ENCODE data around the gene SYT13. TPM values are rescaled to one million over a fixed set of nuclear protein-coding genes. Genes with fewer than 3 reads are reported as not detected.

SYT13 gene
- total and polyA plus RNA-seq, 8 donors, result 2.5 to 30.9 (median 6.6) TPM

DNA sequence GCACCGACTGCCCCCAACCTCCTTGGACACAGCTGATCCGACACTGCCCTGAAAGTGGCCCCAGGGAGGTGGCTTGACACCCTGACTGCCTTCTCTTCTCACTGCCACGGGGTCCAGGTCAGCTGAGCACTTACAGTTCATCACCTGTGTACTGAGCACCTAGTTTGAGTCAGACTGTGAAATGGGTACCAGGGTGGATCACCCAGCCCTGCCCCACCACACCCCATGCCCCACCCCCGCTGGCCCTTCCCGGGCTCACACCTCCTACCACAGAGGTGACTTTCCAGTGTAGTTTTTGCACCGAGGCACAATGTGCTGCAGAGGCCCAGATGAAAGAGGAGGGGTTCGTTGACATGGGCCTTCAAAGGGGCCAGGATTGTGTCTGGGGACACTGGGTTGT lies 80.2 kb downstream of the SYT13 start:
- TF ChIP-seq, protein P1, sequence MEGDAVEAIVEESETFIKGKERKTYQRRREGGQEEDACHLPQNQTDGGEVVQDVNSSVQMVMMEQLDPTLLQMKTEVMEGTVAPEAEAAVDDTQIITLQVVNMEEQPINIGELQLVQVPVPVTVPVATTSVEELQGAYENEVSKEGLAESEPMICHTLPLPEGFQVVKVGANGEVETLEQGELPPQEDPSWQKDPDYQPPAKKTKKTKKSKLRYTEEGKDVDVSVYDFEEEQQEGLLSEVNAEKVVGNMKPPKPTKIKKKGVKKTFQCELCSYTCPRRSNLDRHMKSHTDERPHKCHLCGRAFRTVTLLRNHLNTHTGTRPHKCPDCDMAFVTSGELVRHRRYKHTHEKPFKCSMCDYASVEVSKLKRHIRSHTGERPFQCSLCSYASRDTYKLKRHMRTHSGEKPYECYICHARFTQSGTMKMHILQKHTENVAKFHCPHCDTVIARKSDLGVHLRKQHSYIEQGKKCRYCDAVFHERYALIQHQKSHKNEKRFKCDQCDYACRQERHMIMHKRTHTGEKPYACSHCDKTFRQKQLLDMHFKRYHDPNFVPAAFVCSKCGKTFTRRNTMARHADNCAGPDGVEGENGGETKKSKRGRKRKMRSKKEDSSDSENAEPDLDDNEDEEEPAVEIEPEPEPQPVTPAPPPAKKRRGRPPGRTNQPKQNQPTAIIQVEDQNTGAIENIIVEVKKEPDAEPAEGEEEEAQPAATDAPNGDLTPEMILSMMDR (IDR thresholded peaks at IDR 0.05), result no peak
- ATAC-seq (no peak), DNase-seq (no peak), FAIRE-seq (no peak)
- H3K4me3 ChIP-seq, result no peak overlapping the region
- no peaks in the 10 kb centered on the region for H3K27me3 ChIP-seq
- no peaks in the 10 kb centered on the region for H3K9me3 ChIP-seq
- intact Hi-C loops (cut with DNase I), result no loop called here
- H3K4me1 ChIP-seq, result no peaks in the 10 kb centered on the region
- H3K36me3 ChIP-seq, result no peaks in the 10 kb centered on the region
- no peak overlapping the region for H3K27ac ChIP-seq
- 77 to 80% methylated on average over 7 of the region's 7 CpGs for WGBS, 2 donors

DNA sequence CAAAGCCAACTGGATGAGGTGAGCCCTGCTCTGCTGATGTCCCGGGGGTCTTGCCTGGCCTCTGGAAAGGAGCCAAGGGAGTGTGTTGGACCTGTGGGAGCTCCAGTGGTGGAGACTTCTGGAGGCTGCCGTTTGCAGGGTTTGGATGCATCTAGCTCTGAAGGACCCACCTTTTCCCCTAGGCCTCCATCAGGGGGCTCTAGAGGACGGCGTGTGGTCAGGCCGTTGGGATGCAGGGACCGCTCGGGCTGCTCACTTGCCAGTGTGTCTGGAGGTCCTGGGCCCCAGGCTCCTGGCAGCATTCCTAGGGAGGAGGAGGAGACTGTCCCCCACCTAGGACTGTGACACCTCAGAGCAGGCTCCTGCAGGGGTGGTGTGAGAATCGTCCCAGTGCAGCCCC lies 81.4 kb downstream of the SYT13 start:
- WGBS, 2 donors, result 73 to 76% methylated on average over 8 of the region's 8 CpGs
- Histone ChIP-seq H3K36me3 (no peaks in the 10 kb centered on the region), H3K4me3 (no peak overlapping the region), H3K4me1 (no peaks in the 10 kb centered on the region), H3K9me3 (no peaks in the 10 kb centered on the region), H3K27me3 (no peaks in the 10 kb centered on the region), H3K27ac (no peak overlapping the region)
- TF ChIP-seq, protein P1 (IDR thresholded peaks at IDR 0.05), result no peak
- intact Hi-C loops (cut with DNase I), result no loop called here
- FAIRE-seq, result no peak
- no peak for DNase-seq
- no peak for ATAC-seq

DNA sequence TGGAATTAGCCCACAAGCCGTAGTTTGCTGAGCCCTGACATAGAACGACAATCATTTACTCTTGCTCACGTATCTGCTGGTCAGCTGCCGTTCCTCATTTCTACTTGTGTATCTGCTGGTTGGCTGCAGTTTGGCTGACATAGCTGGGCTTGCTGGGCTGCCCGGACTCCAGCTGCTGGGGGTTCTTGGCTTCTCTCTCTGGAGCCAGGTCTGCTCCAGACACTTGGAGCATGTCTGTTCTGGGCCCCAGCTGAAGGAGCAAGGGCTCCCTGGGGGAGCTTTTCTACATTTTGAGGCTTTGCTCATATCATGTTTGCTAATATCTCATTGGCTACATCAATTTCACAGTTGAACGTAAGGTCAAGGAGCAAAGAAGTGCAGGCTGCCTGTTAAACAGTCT lies 92.4 kb downstream of the SYT13 start:
- Histone ChIP-seq H3K36me3 (no peaks in the 10 kb centered on the region), H3K27ac (no peak overlapping the region)

More for the DNA sequence above, 92.4 kb downstream of the SYT13 start:
- TF ChIP-seq, protein P1 (IDR thresholded peaks at IDR 0.05), result no peak
- Histone ChIP-seq H3K4me1 (no peaks in the 10 kb centered on the region), H3K27me3 (no peaks in the 10 kb centered on the region), H3K9me3 (no peaks in the 10 kb centered on the region), H3K4me3 (no peak overlapping the region)
- FAIRE-seq (no peak), DNase-seq (no peak), ATAC-seq (peak in 1 of 4 donors; percentile 41)
- intact Hi-C loops (cut with DNase I), result no loop called here
- WGBS, 2 donors, result 87 to 91% methylated on average over 6 of the region's 6 CpGs

Other genes with a start within 250 kb of the SYT13 start
- gene PRDM11, start 139.7 kb downstream of the SYT13 start, total RNA-seq, result 1 to 10 TPM; 5.5 to 8.5 (median 6.7) TPM
- gene PRDM11, start 139.7 kb downstream of the SYT13 start, polyA plus RNA-seq, result 1 to 10 TPM; 3.0 to 4.4 TPM

Data from pancreas (tissue), 10 donors.